ENCODE results near the gene RAPGEF5.

DNA sequence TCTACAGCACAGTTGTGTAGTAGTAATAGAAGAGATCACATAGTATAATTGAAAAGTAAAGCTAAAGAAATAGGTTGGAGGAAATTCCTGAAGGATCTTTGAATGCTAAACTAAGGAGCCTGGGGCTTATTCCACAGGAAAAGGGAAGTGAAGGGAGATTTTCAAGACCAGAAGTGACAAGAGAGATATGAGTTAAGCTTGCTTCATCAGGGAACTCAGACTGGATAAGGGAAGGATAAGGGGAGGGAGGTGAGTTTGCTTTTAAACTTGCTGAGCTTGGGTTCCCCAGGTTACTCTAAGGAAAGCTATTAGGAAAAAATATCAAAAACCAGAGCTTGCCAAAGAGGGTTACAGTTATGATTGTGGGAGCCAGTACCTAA, 182.4 kb downstream of the RAPGEF5 start:
- TF ChIP-seq CTCF (conservative IDR thresholded peaks at IDR 0.05) (no peak), ZFX (IDR thresholded peaks at IDR 0.05) (no peak)

All from C4-2B (cell line).